Tongue (tissue), 2 donors: Measurements from ENCODE around the gene CNTNAP5. TPM values are rescaled to one million over a fixed set of nuclear protein-coding genes. Genes with fewer than 3 reads are reported as not detected.
A peak's percentile ranks its signal among the peaks of the same experiment; 100 is the strongest.

ENCODE experiments used
- DNase-seq: peaks from one replicate; pipeline ENCODE4 v3.0.0-alpha.2; 2015
- total RNA-seq: library from RNA; depleted of rRNA; stranded (reverse); fragments of >200 nt; gene quantifications from one replicate; pipeline ENCODE4 v1.2.3, GENCODE V29; 2014

The CNTNAP5 gene
- total RNA-seq, 1 donor from 2014 or later, result 1.7 TPM

DNA sequence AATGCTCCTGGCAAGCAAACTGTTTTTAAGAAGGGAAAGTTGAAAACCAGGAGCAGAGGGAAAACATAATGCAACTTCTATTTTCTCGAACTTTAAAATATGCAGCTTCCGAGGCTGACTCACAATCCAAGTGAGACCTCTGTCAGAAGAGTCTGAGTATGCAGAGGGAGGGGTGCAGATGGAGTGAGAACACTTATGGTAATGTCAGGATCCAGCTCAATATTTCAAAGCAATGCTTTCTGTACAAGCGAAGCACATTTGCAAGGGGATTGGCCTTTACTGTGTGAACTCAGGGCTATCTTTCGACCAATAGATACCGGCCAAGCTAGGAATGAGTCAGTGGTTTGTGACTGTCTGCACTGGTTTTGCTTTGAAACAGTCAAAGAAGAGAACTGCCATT lies 242.7 kb downstream of the CNTNAP5 start:
- peak; percentile 24 for DNase-seq

DNA sequence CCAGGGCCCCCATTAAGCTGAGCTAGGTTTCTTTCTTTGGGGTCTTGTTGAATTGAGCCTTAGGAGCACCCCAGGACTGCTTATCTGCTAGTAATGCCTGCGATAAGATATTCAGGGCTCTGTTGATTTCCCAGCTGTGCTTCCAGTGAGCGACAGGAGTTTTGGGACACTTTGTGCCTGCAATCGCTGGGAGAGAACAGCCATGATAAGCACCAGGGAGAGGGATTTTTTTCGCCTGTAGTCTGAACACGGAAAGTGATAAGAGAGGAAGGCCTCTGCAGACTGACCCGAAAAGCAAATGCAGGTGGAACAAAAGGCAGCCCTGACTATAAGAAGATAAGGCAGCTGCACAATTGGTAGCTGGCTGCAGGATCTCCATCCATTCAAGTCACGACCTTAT lies 244.3 kb downstream of the CNTNAP5 start:
- DNase-seq, result no peak

DNA sequence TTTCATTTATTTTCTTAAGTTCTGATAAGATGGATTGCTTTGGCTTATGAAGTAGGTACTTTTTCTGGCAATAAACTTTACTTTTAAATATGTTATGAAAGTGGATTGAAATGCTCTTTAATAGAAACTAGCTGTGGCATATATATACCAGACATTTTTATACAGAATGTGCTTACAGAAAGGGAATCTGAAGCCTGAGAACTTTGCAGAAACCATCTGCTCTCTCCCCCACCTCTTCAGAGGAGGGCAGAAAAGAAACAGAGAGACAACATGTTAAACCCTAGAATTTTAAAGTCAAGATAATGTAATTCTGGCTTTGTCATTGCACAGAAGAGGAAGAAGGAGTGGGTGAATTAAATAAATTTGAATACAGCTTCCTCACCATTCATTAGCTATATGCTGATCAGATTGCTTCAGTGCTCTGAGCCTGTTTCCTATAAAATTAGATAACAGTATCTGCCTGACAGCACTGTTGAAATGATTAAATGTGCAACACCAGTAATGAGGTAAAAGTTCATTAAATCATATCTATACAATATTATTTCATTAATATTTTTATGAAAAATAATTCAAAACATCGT lies 247.3 kb downstream of the CNTNAP5 start:
- DNase-seq, result no peak

DNA sequence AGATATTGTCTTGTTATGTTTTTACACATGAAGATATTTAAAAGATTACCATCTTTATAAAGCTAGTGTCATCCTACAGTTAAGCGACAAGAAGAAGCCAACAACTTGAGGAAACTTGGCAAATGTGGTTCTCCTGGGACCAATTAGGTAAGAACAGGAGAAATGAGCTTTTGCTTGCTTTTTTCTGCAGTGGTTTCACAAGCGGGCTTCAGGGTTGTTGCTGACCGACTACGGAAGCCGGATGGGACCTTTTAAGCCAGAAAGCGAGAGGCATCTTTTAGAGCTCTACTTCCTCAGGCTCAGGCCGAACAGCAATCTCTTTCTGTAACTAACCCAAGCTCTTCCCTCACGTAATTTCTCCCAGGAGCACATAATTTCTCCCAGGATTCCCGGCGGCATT lies 256.5 kb downstream of the CNTNAP5 start:
- DNase-seq, result peak; percentile 54

DNA sequence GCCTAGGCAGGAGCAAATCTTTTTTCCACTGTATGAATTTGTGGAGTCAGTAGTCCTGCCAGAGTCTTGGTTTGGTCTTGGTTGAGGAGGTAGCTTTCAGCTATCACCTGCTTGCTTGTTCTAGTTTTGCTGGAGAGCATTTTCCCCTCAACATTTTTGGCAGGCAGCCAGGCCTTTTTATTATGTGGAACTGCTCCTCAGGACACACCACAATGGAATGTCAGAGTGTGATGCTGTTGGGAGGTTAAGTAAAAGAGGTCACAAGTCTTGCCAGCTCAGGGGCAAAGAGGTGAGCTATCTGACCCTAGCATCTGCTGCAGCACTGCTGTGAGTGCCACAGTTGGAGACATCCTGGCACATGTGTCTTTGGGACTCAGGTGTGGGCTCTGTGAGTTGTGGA lies 258.0 kb downstream of the CNTNAP5 start:
- DNase-seq, result peak; percentile 19

DNA sequence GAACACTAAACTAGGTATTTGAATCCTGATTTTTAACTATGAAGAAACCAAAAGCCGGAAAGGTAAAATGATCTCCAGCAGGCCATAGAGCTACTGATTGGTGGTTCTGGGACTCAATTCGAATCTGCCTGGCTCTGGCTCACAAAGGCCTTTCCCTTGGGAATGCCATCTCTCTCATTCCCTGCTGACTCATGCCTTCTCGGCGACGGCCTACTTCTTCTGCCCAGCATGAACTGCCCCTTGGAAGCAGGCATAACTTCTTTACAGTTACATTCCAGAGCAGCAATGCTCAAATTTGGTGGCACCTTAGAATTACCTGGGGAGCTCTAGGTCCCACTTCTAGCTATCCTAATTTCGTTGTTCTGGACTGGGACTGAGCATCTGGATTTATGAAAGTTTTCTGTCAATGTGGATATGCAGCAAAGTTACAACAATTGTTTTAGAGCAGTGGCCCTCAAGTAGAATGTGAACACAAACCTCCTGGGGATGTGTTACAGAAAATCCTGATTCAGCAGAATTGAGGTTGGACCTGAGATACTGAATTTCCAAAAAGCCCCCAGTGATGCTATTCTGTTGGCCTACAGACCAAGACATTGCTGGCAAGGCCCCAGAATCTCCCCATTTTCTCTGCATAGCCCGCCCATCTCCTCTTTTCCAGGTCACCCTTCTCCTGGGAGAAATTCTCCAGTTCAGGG lies 261.1 kb downstream of the CNTNAP5 start:
- no peak for DNase-seq

DNA sequence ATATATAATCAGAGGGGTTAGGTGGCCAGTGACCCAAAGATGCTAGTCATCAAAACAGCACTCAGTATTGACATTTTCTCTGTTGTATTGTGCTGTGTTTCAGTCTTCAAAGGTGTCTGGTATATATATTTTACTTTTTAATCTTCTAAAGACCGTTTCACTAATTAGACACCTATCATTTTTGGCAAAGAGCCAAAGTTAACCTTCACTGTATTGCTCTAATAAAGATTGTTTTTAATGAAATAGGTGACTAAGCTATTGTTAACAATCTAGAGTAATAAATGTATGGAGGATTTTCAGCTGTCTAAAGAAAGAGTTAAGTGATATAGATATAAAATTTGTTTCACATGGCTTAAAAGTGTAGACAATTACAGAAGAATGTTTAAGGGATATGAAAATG lies 264.0 kb downstream of the CNTNAP5 start:
- DNase-seq, result no peak

DNA sequence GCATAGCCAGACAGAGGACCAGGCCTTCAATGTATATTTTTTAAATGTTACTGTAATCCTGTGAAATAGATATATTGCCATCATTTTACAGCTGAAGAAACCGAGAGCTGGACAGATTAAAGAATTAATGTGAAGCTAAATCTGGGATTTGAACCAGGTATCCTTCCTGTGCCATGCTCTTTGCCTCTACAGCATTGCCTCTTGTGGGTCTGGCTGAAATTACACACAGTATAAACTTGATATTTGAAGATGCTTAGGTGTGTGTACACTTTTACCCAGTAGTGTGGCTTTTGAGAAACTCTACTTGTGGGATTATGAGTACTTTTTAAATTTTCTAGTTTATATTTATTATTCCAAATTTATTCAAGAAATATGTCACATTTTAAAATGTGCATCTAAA lies 264.5 kb downstream of the CNTNAP5 start:
- no peak for DNase-seq

DNA sequence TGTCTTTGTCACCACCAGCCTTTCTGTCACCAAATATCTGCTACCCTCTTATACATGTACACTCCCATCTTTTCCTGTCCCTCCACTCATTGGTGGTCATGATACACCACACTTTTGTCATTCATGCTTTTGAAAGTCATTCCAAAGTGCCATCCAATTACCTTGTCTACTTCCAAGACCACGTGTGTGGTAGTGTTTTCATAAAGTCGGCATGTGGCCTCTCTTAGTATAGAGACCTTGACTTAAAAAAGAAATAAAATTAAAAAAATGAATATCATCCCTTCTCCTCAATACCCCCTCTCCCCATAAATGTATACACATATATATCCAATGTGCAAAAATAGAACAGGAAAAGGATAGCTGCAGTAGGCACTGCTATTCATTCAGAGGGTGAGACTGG lies 271.4 kb downstream of the CNTNAP5 start:
- DNase-seq, result no peak

DNA sequence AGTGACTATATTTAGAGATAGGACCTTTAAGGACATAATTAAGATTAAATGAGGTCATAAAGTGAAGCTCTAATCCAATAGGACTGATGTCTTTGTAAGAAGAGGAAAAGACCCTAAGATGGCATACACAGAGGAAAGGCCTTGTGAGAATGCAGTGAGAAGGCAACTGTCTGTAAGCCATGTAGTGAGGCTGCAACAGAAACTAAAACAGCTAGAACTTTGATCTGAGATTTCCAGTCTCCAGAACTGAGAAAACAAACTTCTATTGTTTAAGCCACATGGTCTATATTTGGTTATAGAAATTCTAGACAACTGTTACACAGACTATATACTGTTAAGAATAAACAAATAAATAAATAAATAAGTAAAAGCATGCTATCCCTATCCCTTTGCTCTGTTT lies 276.8 kb downstream of the CNTNAP5 start:
- no peak for DNase-seq

DNA sequence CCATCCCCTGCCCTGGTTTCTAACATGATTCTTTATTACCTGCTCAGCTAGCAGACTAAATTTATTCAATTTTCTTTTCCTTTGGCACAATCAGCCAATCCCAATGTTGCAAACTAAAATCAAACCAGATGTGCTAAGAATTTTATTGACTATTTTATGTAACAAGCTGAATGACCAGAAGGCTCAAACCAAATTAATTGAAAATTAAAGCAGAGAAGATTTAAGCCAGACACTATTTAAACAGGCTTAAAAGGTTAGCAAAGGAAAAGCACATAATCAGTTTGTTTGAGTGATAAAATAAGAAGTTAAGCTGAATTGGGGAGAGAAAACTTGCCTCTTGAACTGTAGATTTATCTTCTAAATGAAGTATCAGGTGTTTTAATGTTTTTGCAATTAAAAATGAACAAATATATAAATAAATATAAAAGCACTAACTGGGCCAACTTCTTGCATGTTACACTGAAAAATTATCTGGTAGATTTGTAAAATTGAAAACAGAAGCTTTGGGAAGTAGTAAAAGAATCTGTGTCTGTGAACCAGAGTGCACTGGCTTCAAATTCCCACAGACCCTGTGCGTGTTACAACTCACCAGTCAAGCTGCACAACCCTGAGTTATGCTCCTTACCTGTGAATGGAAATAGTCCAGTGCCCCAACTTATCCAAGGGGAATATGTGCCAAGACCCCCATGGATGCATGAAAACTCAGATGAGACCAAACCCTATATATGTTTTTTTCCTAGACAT lies 283.4 kb downstream of the CNTNAP5 start:
- DNase-seq, result no peak

DNA sequence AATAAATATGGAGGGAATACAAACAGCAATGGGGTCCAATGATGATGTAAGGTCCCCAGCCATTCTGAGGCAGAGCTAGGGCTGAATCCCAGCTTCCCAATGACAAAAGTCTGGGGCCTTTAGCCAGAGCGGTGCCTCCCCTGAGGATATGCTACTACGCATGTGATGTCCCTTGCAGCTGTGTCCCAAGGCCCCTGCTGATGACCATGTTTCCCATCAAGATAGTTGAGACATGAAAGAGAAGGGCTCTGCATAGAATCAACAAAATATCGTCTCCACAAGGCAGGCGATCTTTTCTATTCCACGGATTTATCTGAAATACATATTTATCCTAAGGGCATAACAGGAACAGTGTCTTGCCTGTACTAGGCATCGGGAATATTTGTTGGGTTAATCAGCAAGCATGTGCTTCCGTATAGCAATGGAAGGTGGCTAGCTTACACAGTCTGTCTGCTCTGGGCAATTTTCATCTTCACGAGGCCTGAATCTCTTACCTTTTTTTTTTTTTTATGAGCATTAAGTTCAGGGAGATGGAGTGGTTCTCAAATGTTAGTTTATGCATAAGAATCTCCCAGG lies 284.6 kb downstream of the CNTNAP5 start:
- no peak for DNase-seq

DNA sequence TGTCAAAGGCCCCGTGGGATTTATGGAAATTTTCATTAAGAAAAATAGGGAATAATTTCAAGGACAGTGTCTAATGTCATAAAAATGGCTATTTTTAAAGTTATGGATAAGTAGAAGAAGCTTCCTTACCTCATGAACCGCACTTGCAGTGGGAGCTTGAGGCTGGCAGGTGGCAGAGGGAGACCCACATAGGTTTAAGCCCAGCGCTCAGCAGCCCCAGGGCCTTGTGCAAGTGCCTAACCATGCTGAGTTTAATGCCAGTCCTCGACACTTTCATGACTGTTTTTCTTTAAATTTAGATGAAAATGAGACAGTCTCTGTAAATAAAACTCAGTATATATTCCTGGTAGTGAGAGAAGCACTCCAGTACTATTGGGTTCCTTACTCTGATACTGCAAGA lies 285.6 kb downstream of the CNTNAP5 start:
- DNase-seq, result no peak

DNA sequence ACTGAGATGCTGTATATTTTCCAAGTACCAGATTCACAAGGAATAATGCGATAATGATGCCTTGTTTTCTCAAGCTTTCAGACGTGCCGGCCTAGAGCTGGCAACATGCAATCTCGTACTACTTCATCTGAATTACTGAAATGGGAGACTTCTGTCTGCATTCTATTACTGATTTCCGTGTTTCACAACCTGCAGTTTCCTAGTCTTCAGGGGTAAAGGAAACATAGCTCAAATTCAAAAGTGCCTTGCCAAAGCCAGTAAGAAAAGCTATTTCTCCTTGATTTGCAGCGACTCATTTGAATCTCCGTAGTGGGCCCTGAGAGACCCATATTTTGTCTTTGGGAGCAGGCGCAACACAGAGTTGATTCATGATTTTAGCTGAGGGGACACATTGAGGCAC lies 289.0 kb downstream of the CNTNAP5 start:
- no peak for DNase-seq

DNA sequence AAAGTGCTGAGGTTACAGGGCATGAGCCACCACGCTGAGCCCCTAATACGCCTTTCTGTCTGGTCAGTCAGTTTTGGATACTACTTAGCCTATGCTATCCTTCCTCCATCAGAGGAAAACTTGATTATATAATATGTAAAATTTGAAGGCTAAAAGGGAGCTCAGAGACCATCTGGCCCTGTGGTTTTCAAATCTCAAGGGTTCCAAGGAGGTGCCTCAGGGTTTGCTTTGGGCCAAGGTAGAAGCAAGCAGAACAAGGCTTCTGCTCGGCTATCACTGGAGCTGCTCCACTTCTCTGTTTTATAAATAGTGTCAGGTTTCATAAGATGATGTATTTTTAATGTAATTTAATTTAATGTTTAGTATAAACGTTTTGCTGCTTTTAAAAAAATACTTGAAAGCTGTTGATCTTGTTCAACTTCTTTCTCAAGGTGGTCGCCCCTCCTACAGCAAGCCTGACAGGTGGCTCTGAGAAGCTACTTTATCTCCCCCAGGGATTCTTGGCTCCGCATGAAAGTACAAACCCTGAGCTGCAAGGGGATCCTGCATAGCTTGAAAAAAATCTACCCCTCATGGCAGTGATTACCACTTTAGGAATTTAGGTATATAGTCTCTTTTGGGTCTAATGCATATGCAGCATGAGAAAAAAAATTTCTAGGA lies 290.3 kb downstream of the CNTNAP5 start:
- DNase-seq, result no peak

DNA sequence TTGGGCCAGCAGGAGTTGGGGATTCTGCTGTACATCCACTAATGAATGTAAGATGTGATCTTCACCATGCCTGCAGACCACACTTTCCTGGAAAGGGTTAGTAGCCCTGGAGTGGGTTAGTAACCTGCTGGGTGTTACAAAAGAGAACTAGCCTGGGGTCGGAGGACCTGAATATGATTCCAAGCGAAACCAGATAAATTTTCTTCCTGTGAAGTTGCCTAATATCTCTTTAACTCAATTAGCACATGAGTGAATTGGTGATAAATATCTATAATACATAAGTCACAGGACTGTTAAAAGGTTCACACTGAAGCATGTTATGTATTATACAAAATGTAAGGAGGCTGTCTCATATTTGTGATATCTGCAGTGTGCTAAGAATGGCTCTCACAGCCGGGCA lies 291.0 kb downstream of the CNTNAP5 start:
- no peak for DNase-seq

DNA sequence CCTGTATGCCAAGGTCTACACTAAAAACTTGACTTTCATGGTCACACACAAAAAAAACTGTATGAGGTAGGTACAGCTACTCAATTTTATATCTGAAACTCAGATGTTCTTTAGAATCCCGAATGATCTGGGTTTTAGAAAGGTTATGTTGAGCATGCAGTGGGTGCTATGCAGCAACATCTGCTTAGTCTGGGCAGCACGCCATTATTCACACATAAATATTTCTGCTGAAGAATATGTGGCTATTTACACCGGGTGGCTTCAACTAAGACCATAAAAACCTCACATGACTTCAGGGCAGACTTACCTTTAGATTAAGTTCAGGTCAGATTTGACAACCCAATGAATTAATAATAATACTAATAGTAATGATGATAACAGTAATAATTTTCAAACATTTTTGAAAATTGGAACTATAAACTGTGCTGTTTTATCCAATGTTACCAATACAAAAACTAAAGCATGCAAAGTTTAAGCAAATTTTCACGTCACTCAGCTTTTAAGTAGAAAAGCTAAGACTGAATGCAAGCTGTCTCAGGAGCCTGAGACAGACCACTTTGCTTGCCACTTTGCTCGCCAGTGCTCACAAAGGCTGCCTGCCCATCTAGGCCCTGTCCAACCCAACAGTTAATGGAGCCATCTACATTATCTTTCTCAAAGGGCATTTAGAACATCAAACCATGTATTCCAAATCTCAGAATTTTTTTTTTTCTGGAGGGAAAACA lies 292.0 kb downstream of the CNTNAP5 start:
- peak; percentile 60 for DNase-seq

DNA sequence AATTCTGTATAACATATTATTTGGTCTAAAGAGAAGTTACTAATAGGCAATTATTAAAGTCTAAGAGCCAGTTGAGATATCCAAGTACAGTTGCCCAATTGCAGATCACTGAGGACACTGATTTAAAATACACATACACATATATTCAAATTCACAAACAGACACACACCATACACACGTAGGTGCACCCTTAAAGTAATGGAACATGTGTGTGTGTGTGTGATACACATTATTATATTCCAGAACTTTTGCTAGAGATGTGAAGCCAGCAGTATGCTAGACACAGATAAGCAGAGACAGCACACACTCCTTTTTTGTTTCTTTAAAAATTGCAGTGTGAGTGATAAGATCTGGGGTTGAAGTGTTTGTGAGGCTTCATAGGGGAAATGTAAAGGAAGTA lies 292.5 kb downstream of the CNTNAP5 start:
- no peak for DNase-seq

DNA sequence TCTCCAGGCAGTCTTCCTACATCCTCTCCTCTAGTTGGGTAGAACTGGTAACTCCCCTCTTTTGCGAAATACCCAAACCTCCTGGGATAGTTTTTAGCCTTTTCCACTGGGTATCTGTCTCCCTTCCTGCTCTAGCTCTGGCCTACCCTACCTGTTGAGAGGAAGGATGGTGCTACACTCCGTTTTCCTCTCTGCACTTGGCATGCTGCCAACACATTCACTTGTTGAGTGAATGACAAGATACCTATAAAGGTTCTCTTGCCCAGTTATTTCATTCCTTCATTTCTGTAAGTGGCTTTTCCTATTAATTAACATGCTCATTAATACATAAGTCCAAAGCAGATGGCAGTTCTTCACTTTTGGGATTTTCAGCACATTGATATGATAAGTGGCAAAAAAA lies 293.8 kb downstream of the CNTNAP5 start:
- no peak for DNase-seq

DNA sequence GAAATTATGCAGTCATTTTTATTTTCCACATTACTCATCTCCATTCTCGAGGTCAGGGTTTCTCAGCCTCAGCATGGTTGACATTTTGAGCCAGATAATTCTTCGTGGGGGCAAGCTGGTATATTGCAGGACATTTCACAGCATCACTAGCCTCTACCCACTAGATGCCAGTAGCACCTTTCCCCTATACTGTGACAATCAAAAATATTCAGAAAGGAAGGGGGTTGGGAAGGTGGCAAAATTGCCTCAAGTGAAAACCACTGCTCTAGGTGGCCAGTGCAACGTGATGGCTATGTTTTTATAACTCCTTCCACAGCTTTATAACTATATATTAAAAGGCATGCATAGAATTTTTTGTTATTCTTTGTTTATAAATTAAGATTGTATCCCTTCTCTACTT lies 294.5 kb downstream of the CNTNAP5 start:
- DNase-seq, result no peak

DNA sequence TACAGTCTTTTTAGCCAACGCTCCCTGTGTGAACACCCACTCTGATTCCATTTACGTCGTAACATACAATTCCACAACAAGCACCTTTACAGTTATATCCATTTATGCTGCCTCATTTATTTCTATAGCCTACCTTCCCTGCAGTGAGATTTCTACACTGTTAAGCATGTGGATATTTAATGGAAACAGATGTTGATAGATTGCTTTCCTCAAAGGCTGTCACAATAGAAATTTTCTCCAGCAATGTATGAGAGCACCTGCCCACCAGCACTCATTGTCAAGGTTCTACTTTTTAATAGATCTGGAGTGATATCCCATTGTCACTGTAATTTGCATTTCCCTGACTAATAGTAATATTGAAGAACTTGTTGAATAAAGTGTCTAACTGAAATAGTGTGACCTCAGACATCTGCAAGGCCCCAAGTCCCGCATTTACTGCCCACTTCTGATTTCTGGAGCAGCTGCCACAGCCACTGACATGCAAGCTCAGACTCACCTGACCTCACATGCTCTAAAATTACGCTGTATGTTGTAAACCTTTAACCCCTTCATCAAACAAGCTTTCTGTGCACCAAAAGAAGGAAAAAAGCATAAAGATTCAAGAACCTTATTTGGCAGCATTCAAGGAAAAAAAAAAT lies 295.1 kb downstream of the CNTNAP5 start:
- DNase-seq, result no peak

DNA sequence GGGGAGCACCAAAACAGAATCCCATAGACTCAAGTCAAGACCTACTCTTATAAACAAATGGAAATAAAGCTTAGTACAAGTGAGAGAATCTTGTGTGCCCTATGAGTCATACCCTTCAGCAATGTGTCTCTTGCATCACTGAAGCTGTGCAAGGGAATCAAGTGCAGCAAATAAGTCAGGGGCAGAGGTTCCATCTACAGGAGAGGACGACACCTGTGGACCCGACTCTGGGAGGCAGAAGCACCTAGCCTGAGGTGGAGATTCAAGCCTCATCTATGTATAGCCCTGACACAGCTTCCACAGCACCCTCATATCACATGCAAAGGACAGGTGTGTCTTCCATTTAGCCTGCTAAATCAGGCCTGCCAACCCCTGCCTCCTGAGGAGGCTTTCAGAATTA lies 298.2 kb downstream of the CNTNAP5 start:
- DNase-seq, result no peak
